Esophagus squamous epithelium (tissue), 4 donors: ENCODE measurements around the gene KCNJ3.

Source experiments
- POLR2A ChIP-seq, 4 donors: fragments of 450-650 bp; IDR thresholded peaks; one replicate each; pipeline ENCODE4 v1.6.1; 2017; ENCODE audit warnings: antibody characterized with exemption in 4 of 4, mild to moderate bottlenecking in 4 of 4, moderate library complexity in 3 of 4
- TF ChIP-seq, protein P1 (sequence below), 6 experiments: fragments of 450-650 bp in 4 of 6; fragments of 200-600 bp in 2 of 6; sonication (generic) in 2 of 6; IDR thresholded peaks; one replicate each; pipeline ENCODE4 v1.5.1; 2016 to 2019; ENCODE audit warnings: antibody characterized with exemption in 6 of 6, mild to moderate bottlenecking in 4 of 6, moderate library complexity in 4 of 6

DNA sequence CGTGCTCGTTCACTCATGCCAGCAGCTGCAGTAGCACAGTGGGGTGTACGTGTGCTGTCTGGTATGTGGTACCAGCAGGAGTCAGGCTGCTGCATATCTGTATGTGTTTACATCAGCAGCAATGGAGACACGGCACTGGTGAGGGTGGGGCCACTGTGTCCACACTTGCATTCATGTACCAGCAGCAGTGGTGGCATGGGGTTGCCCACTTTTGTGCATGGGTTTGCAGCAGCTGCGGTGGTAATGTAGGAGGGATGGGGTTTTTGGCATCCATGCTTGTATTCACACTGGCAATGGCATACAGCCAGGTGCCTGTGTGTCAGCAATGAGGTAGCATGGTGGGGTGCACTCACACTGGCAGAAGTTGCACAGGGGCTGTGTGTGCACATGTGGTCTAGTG, 187.8 kb downstream of the KCNJ3 start:
- TF ChIP-seq, protein P1, sequence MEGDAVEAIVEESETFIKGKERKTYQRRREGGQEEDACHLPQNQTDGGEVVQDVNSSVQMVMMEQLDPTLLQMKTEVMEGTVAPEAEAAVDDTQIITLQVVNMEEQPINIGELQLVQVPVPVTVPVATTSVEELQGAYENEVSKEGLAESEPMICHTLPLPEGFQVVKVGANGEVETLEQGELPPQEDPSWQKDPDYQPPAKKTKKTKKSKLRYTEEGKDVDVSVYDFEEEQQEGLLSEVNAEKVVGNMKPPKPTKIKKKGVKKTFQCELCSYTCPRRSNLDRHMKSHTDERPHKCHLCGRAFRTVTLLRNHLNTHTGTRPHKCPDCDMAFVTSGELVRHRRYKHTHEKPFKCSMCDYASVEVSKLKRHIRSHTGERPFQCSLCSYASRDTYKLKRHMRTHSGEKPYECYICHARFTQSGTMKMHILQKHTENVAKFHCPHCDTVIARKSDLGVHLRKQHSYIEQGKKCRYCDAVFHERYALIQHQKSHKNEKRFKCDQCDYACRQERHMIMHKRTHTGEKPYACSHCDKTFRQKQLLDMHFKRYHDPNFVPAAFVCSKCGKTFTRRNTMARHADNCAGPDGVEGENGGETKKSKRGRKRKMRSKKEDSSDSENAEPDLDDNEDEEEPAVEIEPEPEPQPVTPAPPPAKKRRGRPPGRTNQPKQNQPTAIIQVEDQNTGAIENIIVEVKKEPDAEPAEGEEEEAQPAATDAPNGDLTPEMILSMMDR (IDR thresholded peaks at IDR 0.05) = no peak
- TF ChIP-seq POLR2A (IDR thresholded peaks at IDR 0.05) = no peak
